CD4-positive, alpha-beta memory T cell (primary cell): ENCODE data around the gene RTN4. TPM values are rescaled to one million over a fixed set of nuclear protein-coding genes. Genes with fewer than 3 reads are reported as not detected.

Experiments used
- polyA plus RNA-seq, 2 donors: library from polyadenylated mRNA; unstranded; fragments of 300-500 nt; fragmentation: Illumina TruSeq; gene quantifications; one replicate each; pipeline ENCODE4 v1.2.3, GENCODE V29; 2021
- total RNA-seq, 2 experiments: library from RNA; stranded (reverse); gene quantifications; one replicate each; pipeline ENCODE4 v1.2.3, GENCODE V29; 2021

The RTN4 gene
- total and polyA plus RNA-seq, 4 experiments from 2014 or later: 73.8 to 90.0 (median 85.2) TPM

Other genes starting within 250 kb of the RTN4 start
- 10 to 100 TPM; 12.4 to 14.2 TPM for gene CLHC1, start 181.8 kb upstream of the RTN4 start, total RNA-seq
- gene CLHC1, start 181.8 kb upstream of the RTN4 start, polyA plus RNA-seq: 1 to 10 TPM; 1.0 to 2.6 TPM
- gene RPS27A, start 182.2 kb upstream of the RTN4 start, total RNA-seq: 1,000 to 10,000 TPM; 2,280 to 2,392 TPM
- 1,000 to 10,000 TPM; 2,677 to 3,667 TPM for gene RPS27A, start 182.2 kb upstream of the RTN4 start, polyA plus RNA-seq
- 10 to 100 TPM; 33.1 to 38.6 TPM for gene MTIF2, start 218.8 kb upstream of the RTN4 start, total RNA-seq
- gene MTIF2, start 218.8 kb upstream of the RTN4 start, polyA plus RNA-seq: 10 to 100 TPM; 11.7 to 17.6 TPM